D721Med (cell line): ENCODE results near the gene CASKIN1.

Source experiments
- DNase-seq: peaks from one replicate; pipeline ENCODE4 v3.0.0; 2011; ENCODE audit warnings: low spot score; ENCODE audit not compliant: insufficient read length
- FAIRE-seq: peaks from 2 replicates; lab custom pipeline; 2011; peaks lifted over from hg19 to GRCh38; lab: Jason Lieb, UNC
- CTCF ChIP-seq: IDR thresholded peaks from 2 replicates; pipeline ENCODE4 v1.5.1; 2012; ENCODE audit warnings: mild to moderate bottlenecking, control low read depth; ENCODE audit not compliant: insufficient read depth; ENCODE audit errors: missing control alignments

Gene CASKIN1

GRCh38 chr16:2235234-2235651 lies 38.8 kb upstream of the CASKIN1 start:
- no peak for TF ChIP-seq CTCF
- FAIRE-seq = no peak
- DNase-seq = no peak

GRCh38 chr16:2234813-2235170 lies 38.4 kb upstream of the CASKIN1 start:
- no peak for TF ChIP-seq CTCF
- FAIRE-seq (no peak), DNase-seq (no peak)

GRCh38 chr16:2233872-2234812 lies 37.7 kb upstream of the CASKIN1 start:
- no peak for DNase-seq
- FAIRE-seq = no peak
- TF ChIP-seq CTCF = no peak

GRCh38 chr16:2233046-2233775 lies 36.8 kb upstream of the CASKIN1 start:
- no peak for TF ChIP-seq CTCF
- no peak for FAIRE-seq
- no peak for DNase-seq

GRCh38 chr16:2232094-2232990 lies 35.9 kb upstream of the CASKIN1 start:
- DNase-seq = no peak
- TF ChIP-seq CTCF = no peak
- no peak for FAIRE-seq

- no peak for TF ChIP-seq CTCF
- FAIRE-seq = no peak
- no peak for DNase-seq
Measured at GRCh38 chr16:2231016-2231931, 34.9 kb upstream of the CASKIN1 start.
